ENCODE measurements around the gene ZNF511. TPM values are rescaled to one million over a fixed set of nuclear protein-coding genes. Genes with fewer than 3 reads are reported as not detected.

ZNF511 gene
- total and polyA plus RNA-seq, 2 donors (not counting 1 experiment from before 2014, with no cell fraction given), result 30.7 to 45.1 TPM

GRCh38 chr10:133277277-133277992, 31.3 kb upstream of the ZNF511 start:
- no peaks in the 10 kb centered on the region for H3K27me3 Mint-ChIP-seq
- Histone ChIP-seq H3K4me1 (ENCODE audit: control insufficient read depth in 2 of 2, insufficient read depth in 2 of 2, low read length in 2 of 2) (peaks cover 45 to 70% of the 10 kb centered on the region in 2 donors), H3K79me2 (ENCODE audit: control insufficient read depth, insufficient read depth, low read length) (peaks cover 12% of the 10 kb centered on the region), H3K9ac (ENCODE audit: low read length) (peak overlapping the region; percentile 0), H3K4me2 (replicated peaks; ENCODE audit: low read depth, low read length, poor library complexity, severe bottlenecking) (peak overlapping the region; percentile 99), H3K4me3 (ENCODE audit: control extremely low read depth in 1 of 5, extremely low read depth in 1 of 5, insufficient read depth in 1 of 5, low read depth in 2 of 5, low read length in 4 of 5) (peak overlapping the region in 1 of 5 experiments; percentile 83), H2AFZ (ENCODE audit: insufficient read depth, low read depth, low read length, poor library complexity, severe bottlenecking) (no peak overlapping the region), H3K27ac (ENCODE audit: low read length in 2 of 2) (peak overlapping the region; percentile 57 to 97), H3K36me3 (replicated peaks in 1 of 2; ENCODE audit: control extremely low read depth in 1 of 2, control insufficient read depth in 1 of 2, extremely low read depth in 1 of 2, insufficient read depth in 2 of 2, low read length in 1 of 2) (peaks cover 0 to 29% of the 10 kb centered on the region in 2 experiments), H4K20me1 (ENCODE audit: control insufficient read depth, insufficient read depth, low read length, poor library complexity, severe bottlenecking) (peaks cover 21% of the 10 kb centered on the region), H3K27me3 (replicated peaks in 1 of 4; ENCODE audit: control extremely low read depth in 1 of 4, control insufficient read depth in 3 of 4, insufficient read depth in 4 of 4, low read length in 3 of 4) (no peaks in the 10 kb centered on the region), H3K9me3 (ENCODE audit: control extremely low read depth in 1 of 3, control insufficient read depth in 2 of 3, insufficient read depth in 1 of 3, low read length in 2 of 3) (no peaks in the 10 kb centered on the region)
- WGBS (ENCODE audit: insufficient coverage), result 79% methylated on average over 22 of the region's 25 CpGs
- H3K9me3 Mint-ChIP-seq (ENCODE audit: insufficient read depth), result no peaks in the 10 kb centered on the region
- ChIA-PET CTCF (interaction anchor here (0.9 to 3.7 kb wide), 9 partner anchors 13 to 243 kb away, joined by 3 to 21 read pairs (median 5); no protein-coding TSS in a partner anchor), POLR2A (interaction anchor here (0.7 to 2.1 kb wide), 3 partner anchors 13 to 19 kb away, joined by 3 to 10 read pairs (median 5); no protein-coding TSS in a partner anchor)
- peak overlapping the region; percentile 95 for H3K27ac Mint-ChIP-seq
- H3K4me1 Mint-ChIP-seq, result peaks cover 43% of the 10 kb centered on the region
- H3K4me3 Mint-ChIP-seq, result peak overlapping the region; percentile 90
- intact Hi-C loops (cut with micrococcal nuclease), result loop anchor here (5.0 to 10.0 kb wide), 2 partner anchors 115 to 133 kb away; partner anchors contain the start of gene MTG1
- TF ChIP-seq CTCF (IDR thresholded peaks at IDR 0.05) (no peak), EZH2 (IDR thresholded peaks at IDR 0.05; ENCODE audit: borderline replicate concordance, insufficient read depth, low read depth, low read length, poor library complexity, severe bottlenecking) (no peak)
- ATAC-seq (ENCODE audit: low read depth) (no peak), DNase-seq (peak; percentile 43)
